HG03060 (cell line): Measurements from ENCODE around the gene ENO4.

Experiments
- ATAC-seq: cut with Tn5 transposase; IDR thresholded peaks from one replicate; pipeline ENCODE4 v1.9.1; 2021; ENCODE audit warnings: low read depth, moderate number of reproducible peaks; ENCODE audit not compliant: unreplicated experiment

The ENO4 gene

DNA sequence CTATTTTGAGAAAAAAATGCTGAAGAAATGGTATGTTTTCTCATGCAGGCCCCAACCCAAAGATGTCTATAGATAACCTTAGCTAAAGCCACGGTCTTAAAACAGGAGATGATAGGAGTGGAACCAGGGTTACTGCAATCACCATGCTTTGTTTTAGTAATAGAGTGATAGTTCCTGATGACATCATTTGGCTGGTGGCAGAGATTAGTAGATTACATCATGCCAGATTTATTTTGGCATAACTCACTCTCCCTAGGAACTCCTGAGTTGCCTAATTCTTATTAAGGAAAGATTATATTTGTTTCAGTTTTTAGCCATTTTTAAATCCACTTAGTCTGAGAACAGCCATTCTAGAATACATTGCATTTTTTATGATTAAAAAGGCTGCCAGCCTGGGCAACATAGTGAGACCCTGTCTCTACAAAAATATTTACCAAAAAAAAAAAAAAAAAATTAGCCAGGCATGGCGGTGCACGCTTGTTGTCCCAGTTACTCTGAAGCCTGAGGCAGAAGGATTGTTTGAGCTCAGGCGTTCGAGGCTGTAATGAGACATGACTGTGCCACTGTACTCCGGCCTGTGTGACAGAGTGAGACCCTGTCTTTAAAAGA, 17.8 kb downstream of the ENO4 start:
- ATAC-seq, result no peak

GRCh38 chr10:116868198-116868676, 18.9 kb downstream of the ENO4 start:
- no peak for ATAC-seq

DNA sequence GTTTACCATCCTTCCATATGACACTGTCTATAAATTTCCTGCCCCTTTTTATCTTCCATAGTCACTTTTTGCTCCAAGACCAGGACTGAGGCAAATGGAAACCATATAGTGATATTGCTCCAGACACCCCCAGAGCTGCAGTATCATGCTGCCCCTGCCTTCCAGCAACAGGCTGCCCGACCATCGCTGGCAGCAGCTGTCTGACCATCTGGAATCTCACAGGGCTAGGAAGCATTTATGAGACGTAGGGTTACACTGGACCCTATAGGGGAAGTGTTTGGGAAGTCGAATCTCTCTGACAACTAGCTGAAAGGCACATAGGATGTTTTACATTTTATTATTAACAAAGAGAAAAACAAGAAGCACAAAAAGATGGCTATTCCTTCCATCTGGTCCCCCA, 19.4 kb downstream of the ENO4 start:
- ATAC-seq, result no peak

DNA sequence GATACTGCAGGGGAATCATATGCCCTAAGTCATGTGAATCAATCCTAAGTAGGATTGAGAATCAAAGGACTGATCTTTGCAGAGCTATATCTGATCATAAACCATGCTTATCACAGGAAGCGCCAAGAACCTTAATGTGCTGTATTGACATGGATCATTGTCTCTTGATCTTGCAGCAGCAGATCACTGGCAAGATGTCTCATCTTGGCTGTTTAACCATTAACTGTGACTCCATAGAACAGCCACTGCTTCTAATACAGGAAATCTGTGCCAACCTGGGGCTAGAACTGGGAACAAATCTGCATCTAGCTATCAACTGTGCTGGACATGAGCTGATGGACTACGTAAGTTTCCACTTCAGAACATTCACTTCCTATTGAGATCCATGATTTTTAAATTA, 21.6 kb downstream of the ENO4 start:
- ATAC-seq, result no peak

GRCh38 chr10:116873134-116873533, 23.8 kb downstream of the ENO4 start:
- ATAC-seq, result no peak

GRCh38 chr10:116875897-116876296, 26.6 kb downstream of the ENO4 start:
- ATAC-seq, result no peak

DNA sequence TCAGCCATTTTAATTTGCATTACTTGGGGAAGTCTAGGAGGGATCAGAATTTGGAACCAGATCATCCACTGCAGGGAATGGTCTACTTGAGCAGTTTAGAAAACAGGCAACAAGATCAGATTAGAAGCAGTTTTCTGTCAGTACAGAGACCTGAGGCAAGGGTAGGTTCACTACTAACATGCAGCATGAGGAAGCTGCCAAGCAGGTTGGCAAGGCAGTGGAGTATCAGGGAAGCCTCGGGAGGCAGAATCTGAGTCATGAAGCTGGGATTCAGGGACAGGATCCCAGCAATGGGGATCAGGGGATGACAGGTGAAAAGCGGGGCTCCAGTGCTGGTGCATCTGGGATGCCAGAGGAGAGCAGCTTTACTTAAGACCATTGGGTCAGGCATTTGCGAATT, 28.1 kb downstream of the ENO4 start:
- ATAC-seq, result no peak

DNA sequence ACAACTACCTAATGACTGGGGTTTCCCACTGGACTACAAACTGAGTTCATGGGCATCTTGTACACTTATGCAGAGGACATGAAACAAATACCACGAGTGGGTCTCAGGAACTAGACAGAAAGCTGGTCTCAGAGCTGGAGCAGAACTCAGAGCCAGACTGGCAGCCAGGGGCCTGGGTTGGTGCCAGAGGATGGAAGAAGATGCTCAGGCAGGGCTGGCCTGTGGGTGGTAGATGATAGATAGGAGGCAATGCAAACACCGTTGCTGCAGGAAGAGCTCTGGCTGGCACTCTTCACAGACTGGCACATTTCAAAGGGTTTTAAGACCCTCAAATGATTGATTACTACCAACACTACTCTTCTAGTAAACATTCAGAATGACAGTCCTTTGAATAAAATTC, 28.8 kb downstream of the ENO4 start:
- no peak for ATAC-seq

GRCh38 chr10:116879817-116880216, 30.5 kb downstream of the ENO4 start:
- ATAC-seq, result no peak

DNA sequence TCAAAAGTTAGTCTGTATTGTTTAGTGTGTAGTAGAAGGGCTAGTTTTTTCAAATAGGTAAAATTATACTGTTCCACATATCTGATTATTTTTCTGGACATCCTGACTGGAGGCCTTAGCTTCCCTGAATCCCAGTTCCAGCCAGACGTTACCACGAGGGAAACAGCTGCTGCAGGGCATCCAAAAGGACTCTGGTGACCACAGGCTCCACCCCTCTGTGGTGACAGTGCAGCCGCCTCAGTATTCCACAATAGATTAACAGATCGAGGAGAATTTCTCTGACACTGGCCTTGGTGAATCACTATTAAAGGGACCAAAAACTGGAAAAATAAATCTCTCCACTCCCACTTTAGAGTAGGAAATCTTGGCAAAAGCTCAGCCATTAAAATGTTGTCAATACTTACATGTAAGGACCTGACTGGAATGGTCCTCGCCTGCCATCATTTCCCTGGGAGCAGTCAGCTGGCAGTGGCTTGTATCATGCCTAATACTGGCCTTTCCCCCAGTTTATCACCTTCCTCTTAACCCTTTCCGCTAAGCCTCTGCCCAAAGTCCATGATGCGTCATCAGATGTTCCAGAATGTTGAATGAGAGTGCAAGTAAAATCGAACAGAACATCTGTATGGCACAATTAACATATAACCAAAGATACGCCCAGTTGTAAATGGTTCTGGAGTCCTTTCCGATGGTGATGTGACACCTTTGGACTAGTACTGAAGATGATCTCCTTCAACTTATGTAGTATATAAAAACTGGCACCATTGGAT, 31.6 kb downstream of the ENO4 start:
- ATAC-seq, result no peak

- no peak for ATAC-seq
Measured at GRCh38 chr10:116882639-116883038, 33.3 kb downstream of the ENO4 start.

GRCh38 chr10:116886772-116887171, 37.5 kb downstream of the ENO4 start:
- ATAC-seq, result no peak

- no peak for ATAC-seq
Measured at GRCh38 chr10:116888380-116889055, 39.2 kb downstream of the ENO4 start.

GRCh38 chr10:116889066-116889465, 39.8 kb downstream of the ENO4 start:
- ATAC-seq, result no peak

- ATAC-seq, result no peak
Measured at GRCh38 chr10:116891208-116891607, 41.9 kb downstream of the ENO4 start.

DNA sequence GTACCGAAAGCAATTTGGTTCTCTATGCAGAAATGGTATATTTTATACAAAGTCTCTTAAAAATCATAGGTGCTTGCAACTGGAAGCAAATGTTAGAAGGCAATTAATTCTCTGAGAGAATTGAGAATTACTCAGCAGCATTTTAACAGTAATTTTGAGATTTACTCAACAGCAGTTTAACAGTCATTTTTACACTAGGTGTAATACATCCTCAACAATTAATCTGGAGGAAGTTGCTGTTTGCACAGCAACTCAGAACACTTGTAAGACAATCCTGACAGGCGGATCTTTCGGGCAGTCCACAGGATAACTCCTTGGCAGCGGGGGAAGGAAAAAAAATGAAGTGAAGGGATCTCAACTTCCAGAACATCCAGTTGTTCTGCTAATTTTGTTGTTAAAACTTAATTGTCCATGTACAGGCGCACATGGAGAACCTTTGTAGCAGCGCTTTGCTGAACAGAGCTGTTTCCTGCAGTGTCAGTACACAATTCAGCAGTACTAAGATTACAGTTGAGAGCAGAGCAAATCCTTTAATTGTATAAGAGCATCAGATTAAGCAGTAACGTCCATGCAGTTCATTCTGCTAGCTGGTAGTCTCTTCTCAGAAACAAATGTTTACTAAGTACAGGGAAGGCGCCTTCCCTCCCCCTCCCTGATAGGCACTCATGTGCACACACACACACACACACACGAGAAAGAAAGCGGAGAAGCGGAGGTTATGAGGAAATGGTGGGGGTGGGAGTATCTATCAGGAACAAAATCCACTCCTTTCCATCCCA, 43.8 kb downstream of the ENO4 start:
- no peak for ATAC-seq

GRCh38 chr10:116893686-116894037, 44.4 kb downstream of the ENO4 start:
- no peak for ATAC-seq

DNA sequence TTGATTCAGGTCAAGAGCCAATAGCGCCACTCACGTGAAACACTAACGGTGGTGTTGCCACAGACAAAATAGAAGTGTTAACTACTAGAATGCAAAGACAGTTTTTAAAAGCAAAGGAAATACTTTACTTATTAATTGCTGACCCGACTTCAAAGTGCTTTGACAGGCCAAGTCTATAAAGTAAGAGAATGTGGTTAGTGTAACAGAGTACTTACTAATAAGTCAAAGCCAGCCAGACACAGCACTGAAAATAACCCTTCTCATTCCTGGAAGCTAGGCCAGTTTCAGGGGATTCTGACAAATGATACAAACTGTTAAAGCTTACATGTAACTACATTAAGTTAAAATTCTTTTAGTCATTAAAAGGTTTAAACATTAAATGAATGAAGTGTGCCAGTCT, 50.3 kb downstream of the ENO4 start:
- ATAC-seq, result no peak

GRCh38 chr10:116905845-116906210, 56.5 kb downstream of the ENO4 start:
- no peak for ATAC-seq

DNA sequence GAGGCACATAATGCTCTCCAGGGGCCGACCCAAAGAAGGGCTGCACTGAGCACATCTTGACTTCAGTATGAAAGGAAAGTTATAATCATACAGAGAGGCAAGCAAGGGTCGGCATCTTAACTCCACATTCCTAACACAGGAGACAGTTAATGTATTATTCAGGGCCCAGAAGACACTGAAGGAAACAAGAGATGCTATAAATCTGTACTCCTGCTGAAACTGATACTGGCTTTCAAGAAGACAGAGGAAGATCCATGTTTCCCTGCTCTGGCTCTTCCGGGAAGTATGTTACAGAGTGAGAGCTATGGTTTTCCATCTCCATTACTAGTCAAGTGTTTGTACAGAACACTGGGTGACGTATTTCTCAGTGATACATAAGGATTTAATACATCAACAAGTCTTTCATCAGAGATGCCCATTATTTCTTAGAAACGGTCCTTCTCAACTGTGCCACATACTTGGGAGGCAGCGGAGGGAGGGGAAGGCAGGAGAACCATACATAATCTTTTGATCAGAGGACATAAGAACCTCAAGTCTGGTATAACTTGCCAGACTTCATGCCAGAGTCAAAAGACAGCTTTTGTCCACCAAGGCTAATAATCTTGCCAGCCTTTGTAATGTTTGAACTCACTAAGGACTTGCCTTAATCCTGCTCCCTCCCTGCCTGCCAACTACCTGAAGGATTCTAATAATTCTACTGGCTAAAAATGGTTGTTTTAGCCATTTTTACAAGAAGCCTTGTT, 58.1 kb downstream of the ENO4 start:
- ATAC-seq, result no peak
